ENCODE results near the gene DDB1.

DNA sequence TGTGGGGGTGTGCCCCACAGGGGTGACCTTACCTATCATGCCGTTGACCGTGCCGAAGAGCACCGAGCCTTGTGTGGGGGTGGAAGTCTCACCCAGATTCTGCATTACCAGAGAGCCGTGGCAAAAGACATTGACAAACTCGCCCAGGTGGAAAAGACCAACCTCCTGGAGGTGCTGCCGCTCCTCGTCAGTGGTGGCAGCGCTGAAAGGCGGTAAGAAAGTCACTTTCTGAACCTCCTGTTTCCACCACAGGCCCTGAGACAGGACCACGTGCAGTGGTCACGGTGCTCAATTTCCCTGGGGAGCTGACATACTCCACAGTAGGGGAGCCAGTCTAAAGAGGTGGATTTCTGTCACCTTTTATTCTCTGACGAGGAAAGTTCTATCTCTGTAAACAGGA, 30.4 kb downstream of the DDB1 start:
- TF ChIP-seq, protein P1, sequence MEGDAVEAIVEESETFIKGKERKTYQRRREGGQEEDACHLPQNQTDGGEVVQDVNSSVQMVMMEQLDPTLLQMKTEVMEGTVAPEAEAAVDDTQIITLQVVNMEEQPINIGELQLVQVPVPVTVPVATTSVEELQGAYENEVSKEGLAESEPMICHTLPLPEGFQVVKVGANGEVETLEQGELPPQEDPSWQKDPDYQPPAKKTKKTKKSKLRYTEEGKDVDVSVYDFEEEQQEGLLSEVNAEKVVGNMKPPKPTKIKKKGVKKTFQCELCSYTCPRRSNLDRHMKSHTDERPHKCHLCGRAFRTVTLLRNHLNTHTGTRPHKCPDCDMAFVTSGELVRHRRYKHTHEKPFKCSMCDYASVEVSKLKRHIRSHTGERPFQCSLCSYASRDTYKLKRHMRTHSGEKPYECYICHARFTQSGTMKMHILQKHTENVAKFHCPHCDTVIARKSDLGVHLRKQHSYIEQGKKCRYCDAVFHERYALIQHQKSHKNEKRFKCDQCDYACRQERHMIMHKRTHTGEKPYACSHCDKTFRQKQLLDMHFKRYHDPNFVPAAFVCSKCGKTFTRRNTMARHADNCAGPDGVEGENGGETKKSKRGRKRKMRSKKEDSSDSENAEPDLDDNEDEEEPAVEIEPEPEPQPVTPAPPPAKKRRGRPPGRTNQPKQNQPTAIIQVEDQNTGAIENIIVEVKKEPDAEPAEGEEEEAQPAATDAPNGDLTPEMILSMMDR (IDR thresholded peaks at IDR 0.05; ENCODE audit: poor library complexity), result no peak
- TF ChIP-seq EZH2 (IDR thresholded peaks at IDR 0.05; ENCODE audit: borderline replicate concordance), result no peak

Data from hepatocyte (in vitro differentiated cells).